ENCODE measurements around the gene NMD3.
"Not testable (repeated sequence)": the region's sequence is repeated elsewhere in the genome, so short reads cannot be mapped to it uniquely, and the experiment has no call there.

The NMD3 gene

GRCh38 chr3:161275919-161276318, 54.8 kb downstream of the NMD3 start:
- H3K4me1 ChIP-seq (ENCODE audit: insufficient read depth, insufficient read length), result no peaks in the 10 kb centered on the region
- peaks cover 26% of the 10 kb centered on the region; the same call in 1 of the 2 replicates for H3K9me3 ChIP-seq (ENCODE audit: insufficient read depth, low read length)
- DNase-seq (ENCODE audit: low read depth, low spot score), result no peak
- H3K36me3 ChIP-seq (ENCODE audit: insufficient read depth, insufficient read length, low read length), result peaks cover 10% of the 10 kb centered on the region
- H3K4me3 ChIP-seq (ENCODE audit: insufficient read length, low read depth), result no peak overlapping the region
- H3K9ac ChIP-seq (ENCODE audit: insufficient read length, low read depth), result no peak overlapping the region
- no peak for TF ChIP-seq ZNF274 (IDR thresholded peaks at IDR 0.05; ENCODE audit: low read depth, low read length)
- TF ChIP-seq SUZ12 (IDR thresholded peaks at IDR 0.05; ENCODE audit: extremely low read depth, insufficient read depth, insufficient read length), result no peak
- no peak for TF ChIP-seq YY1 (IDR thresholded peaks at IDR 0.05; ENCODE audit: insufficient read depth, insufficient read length)
- no peaks in the 10 kb centered on the region for H3K27me3 ChIP-seq (ENCODE audit: insufficient read depth, insufficient read length)

DNA sequence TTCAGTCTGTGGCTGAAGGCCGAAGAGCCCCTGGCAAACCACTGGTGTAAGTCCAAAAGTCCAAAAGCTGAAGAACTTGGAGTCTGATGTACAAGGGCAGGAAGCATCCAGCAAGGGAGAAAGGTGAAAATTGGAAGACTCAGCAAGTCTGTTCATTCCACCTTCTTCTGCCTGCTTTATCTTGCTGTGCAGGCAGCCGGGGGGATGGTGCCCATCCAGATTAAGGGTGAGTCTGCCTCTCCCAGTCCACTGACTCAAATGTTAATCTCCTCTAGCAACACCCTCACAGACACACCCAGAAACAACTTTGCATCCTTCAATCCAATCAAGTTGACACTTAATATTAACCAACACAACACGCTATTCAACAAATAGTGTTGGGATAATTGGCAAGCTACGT, 61.3 kb downstream of the NMD3 start:
- peaks cover 20% of the 10 kb centered on the region; the same call in 1 of the 2 replicates for H3K9me3 ChIP-seq (ENCODE audit: insufficient read depth, low read length)
- H3K4me1 ChIP-seq (ENCODE audit: insufficient read depth, insufficient read length); H3K4me3 ChIP-seq (ENCODE audit: insufficient read length, low read depth); H3K36me3 ChIP-seq (ENCODE audit: insufficient read depth, insufficient read length, low read length); H3K27me3 ChIP-seq (ENCODE audit: insufficient read depth, insufficient read length); H3K9ac ChIP-seq (ENCODE audit: insufficient read length, low read depth); DNase-seq (ENCODE audit: low read depth, low spot score): not testable (repeated sequence)

- no peak overlapping the region for H3K4me3 ChIP-seq (ENCODE audit: insufficient read length, low read depth)
- H3K4me1 ChIP-seq (ENCODE audit: insufficient read depth, insufficient read length), result no peaks in the 10 kb centered on the region
- no peak overlapping the region for H3K9ac ChIP-seq (ENCODE audit: insufficient read length, low read depth)
- TF ChIP-seq ZNF274 (IDR thresholded peaks at IDR 0.05; ENCODE audit: low read depth, low read length), result no peak
- no peak for TF ChIP-seq YY1 (IDR thresholded peaks at IDR 0.05; ENCODE audit: insufficient read depth, insufficient read length)
- no peak for TF ChIP-seq SUZ12 (IDR thresholded peaks at IDR 0.05; ENCODE audit: extremely low read depth, insufficient read depth, insufficient read length)
- no peaks in the 10 kb centered on the region for H3K36me3 ChIP-seq (ENCODE audit: insufficient read depth, insufficient read length, low read length)
- no peaks in the 10 kb centered on the region for H3K27me3 ChIP-seq (ENCODE audit: insufficient read depth, insufficient read length)
- no peaks in the 10 kb centered on the region for H3K9me3 ChIP-seq (ENCODE audit: insufficient read depth, low read length)
- DNase-seq (ENCODE audit: low read depth, low spot score), result no peak
These were observed 63.9 kb downstream of the NMD3 start for GRCh38 chr3:161284989-161285388.

DNA sequence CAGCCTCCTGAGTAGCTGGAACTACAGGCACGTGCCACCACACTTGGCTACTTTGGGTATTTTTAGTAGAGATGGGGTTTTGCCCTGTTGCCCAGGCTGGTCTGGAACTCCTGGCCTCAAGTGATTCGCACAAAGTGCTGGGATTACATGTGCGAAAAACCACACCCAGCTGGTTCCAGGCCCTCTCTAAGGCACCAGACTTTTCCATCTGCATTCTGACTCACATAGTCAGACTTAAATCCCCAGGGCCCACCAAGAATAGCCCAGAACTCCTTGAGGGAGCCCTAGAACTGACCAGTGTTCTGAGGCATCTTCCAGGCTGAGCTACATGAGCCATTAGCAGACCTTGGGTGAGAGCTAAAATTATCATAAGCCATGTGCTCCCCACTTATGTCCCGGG, 68.1 kb downstream of the NMD3 start:
- Histone ChIP-seq H3K27me3 (ENCODE audit: insufficient read depth, insufficient read length) (no peaks in the 10 kb centered on the region), H3K4me3 (ENCODE audit: insufficient read length, low read depth) (no peak overlapping the region), H3K4me1 (ENCODE audit: insufficient read depth, insufficient read length) (no peaks in the 10 kb centered on the region), H3K9me3 (ENCODE audit: insufficient read depth, low read length) (no peaks in the 10 kb centered on the region), H3K36me3 (ENCODE audit: insufficient read depth, insufficient read length, low read length) (no peaks in the 10 kb centered on the region), H3K9ac (ENCODE audit: insufficient read length, low read depth) (no peak overlapping the region)
- DNase-seq (ENCODE audit: low read depth, low spot score), result no peak
- no peak for TF ChIP-seq ZNF274 (IDR thresholded peaks at IDR 0.05; ENCODE audit: low read depth, low read length)
- no peak for TF ChIP-seq YY1 (IDR thresholded peaks at IDR 0.05; ENCODE audit: insufficient read depth, insufficient read length)
- TF ChIP-seq SUZ12 (IDR thresholded peaks at IDR 0.05; ENCODE audit: extremely low read depth, insufficient read depth, insufficient read length), result no peak

DNA sequence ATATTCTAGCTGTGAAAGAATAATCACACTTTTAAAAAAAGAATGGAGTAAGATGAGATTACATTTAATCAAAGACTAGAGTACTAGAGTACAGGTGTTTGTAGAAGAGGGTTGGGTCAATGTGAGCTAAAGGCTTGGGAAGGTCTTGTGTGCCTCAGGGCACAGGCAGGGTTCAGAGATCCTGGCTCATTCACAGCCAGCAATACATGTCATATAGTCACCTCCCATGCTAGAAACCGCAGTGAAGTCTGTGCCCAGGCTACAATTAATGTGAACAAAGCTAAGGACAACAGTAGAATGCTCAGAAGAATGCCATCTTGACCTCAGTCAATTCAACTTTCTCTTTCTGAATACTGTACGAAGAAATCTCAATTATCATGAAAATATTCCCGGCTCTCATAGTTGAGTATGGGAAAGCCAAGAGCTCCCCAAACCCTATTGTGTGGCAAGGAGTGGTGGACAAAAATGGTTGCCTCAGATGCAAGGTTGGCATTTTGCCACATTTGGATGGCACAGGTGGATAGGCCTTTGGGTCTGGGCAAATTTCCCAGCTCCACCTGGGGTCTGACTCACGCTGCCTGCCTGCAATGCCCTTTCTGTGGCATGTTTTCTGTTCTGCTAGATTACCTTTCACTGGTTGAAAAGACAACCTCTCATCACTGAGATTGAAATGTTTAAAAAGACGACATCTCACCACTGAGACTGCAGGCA, 70.2 kb downstream of the NMD3 start:
- no peak for DNase-seq (ENCODE audit: low read depth, low spot score)
- Histone ChIP-seq H3K27me3 (ENCODE audit: insufficient read depth, insufficient read length) (no peaks in the 10 kb centered on the region), H3K4me1 (ENCODE audit: insufficient read depth, insufficient read length) (no peaks in the 10 kb centered on the region), H3K4me3 (ENCODE audit: insufficient read length, low read depth) (no peak overlapping the region), H3K9ac (ENCODE audit: insufficient read length, low read depth) (no peak overlapping the region), H3K36me3 (ENCODE audit: insufficient read depth, insufficient read length, low read length) (no peaks in the 10 kb centered on the region), H3K9me3 (ENCODE audit: insufficient read depth, low read length) (0 out of 2 replicates have a peak, but pooled peaks cover 1% of the 10 kb centered on the region)
- TF ChIP-seq YY1 (IDR thresholded peaks at IDR 0.05; ENCODE audit: insufficient read depth, insufficient read length), result no peak
- no peak for TF ChIP-seq ZNF274 (IDR thresholded peaks at IDR 0.05; ENCODE audit: low read depth, low read length)
- TF ChIP-seq SUZ12 (IDR thresholded peaks at IDR 0.05; ENCODE audit: extremely low read depth, insufficient read depth, insufficient read length), result no peak

- DNase-seq (ENCODE audit: low read depth, low spot score), result no peak
- Histone ChIP-seq H3K36me3 (ENCODE audit: insufficient read depth, insufficient read length, low read length) (no peaks in the 10 kb centered on the region), H3K9ac (ENCODE audit: insufficient read length, low read depth) (no peak overlapping the region), H3K27me3 (ENCODE audit: insufficient read depth, insufficient read length) (no peaks in the 10 kb centered on the region), H3K9me3 (ENCODE audit: insufficient read depth, low read length) (peaks cover 14% of the 10 kb centered on the region), H3K4me3 (ENCODE audit: insufficient read length, low read depth) (no peak overlapping the region), H3K4me1 (ENCODE audit: insufficient read depth, insufficient read length) (no peaks in the 10 kb centered on the region)
- TF ChIP-seq YY1 (IDR thresholded peaks at IDR 0.05; ENCODE audit: insufficient read depth, insufficient read length) (no peak), SUZ12 (IDR thresholded peaks at IDR 0.05; ENCODE audit: extremely low read depth, insufficient read depth, insufficient read length) (no peak), ZNF274 (IDR thresholded peaks at IDR 0.05; ENCODE audit: low read depth, low read length) (no peak)
These were observed 72.3 kb downstream of the NMD3 start for GRCh38 chr3:161293381-161293780.

- TF ChIP-seq ZNF274 (IDR thresholded peaks at IDR 0.05; ENCODE audit: low read depth, low read length), result no peak
- TF ChIP-seq YY1 (IDR thresholded peaks at IDR 0.05; ENCODE audit: insufficient read depth, insufficient read length), result no peak
- TF ChIP-seq SUZ12 (IDR thresholded peaks at IDR 0.05; ENCODE audit: extremely low read depth, insufficient read depth, insufficient read length), result no peak
- H3K9ac ChIP-seq (ENCODE audit: insufficient read length, low read depth), result no peak overlapping the region
- no peak for DNase-seq (ENCODE audit: low read depth, low spot score)
These were observed 74.2 kb downstream of the NMD3 start for GRCh38 chr3:161295325-161295724.

More at GRCh38 chr3:161295325-161295724, 74.2 kb downstream of the NMD3 start:
- H3K4me1 ChIP-seq (ENCODE audit: insufficient read depth, insufficient read length), result no peaks in the 10 kb centered on the region
- H3K27me3 ChIP-seq (ENCODE audit: insufficient read depth, insufficient read length), result no peaks in the 10 kb centered on the region
- no peak overlapping the region for H3K4me3 ChIP-seq (ENCODE audit: insufficient read length, low read depth)
- H3K9me3 ChIP-seq (ENCODE audit: insufficient read depth, low read length), result peaks cover 22% of the 10 kb centered on the region
- no peaks in the 10 kb centered on the region for H3K36me3 ChIP-seq (ENCODE audit: insufficient read depth, insufficient read length, low read length)
